Natural killer cell (primary cell): Measurements from ENCODE around the gene SBK1. TPM values are rescaled to one million over a fixed set of nuclear protein-coding genes. Genes with fewer than 3 reads are reported as not detected.
A peak's percentile ranks its signal among the peaks of the same experiment; 100 is the strongest.

Experiments used
- ATAC-seq, 3 donors: fragments of 150-1000 bp in 2 of 3; fragments of 200-7000 bp in 1 of 3; cut with Tn5 transposase; 1 replicate in 1 of 3; 2 replicates in 2 of 3; pipeline ENCODE4 v1.10.0; 2021; ENCODE audit warnings: mild to moderate bottlenecking in 2 of 3, moderate library complexity in 2 of 3
- DNase-seq, 2 donors: peaks; one replicate each; pipeline versions ENCODE4 v3.0.0 to v3.0.0-alpha.2; 2013 to 2021; ENCODE audit warnings: mixed read lengths in 1 of 2
- H3K27ac ChIP-seq: one replicate; pipeline ENCODE4 v1.5.1; 2013; ENCODE audit warnings: mild to moderate bottlenecking, low read length
- H3K27me3 ChIP-seq: one replicate; pipeline ENCODE4 v1.6.1; 2013; ENCODE audit warnings: low read length; ENCODE audit not compliant: control insufficient read depth, insufficient read depth
- H3K36me3 ChIP-seq: one replicate; pipeline ENCODE4 v1.6.1; 2013; ENCODE audit warnings: low read length; ENCODE audit not compliant: control insufficient read depth, insufficient read depth
- H3K4me1 ChIP-seq: one replicate; pipeline ENCODE4 v1.6.1; 2013; ENCODE audit warnings: low read length; ENCODE audit not compliant: control insufficient read depth, insufficient read depth
- H3K4me3 ChIP-seq: one replicate; pipeline ENCODE4 v1.5.1; 2013; ENCODE audit warnings: low read length
- H3K9me3 ChIP-seq: one replicate; pipeline ENCODE4 v1.6.1; 2013; ENCODE audit warnings: low read length; ENCODE audit not compliant: control insufficient read depth, insufficient read depth
- H3K27ac Mint-ChIP-seq, 2 donors: one replicate each; pipeline ENCODE4 v1.8.0; 2022; ENCODE audit warnings: mild to moderate bottlenecking in 2 of 2, mixed read lengths in 2 of 2, moderate library complexity in 1 of 2
- H3K27me3 Mint-ChIP-seq, 2 donors: one replicate each; pipeline ENCODE4 v1.8.0; 2022; ENCODE audit warnings: low read depth in 2 of 2, mixed read lengths in 2 of 2
- H3K36me3 Mint-ChIP-seq: one replicate; pipeline ENCODE4 v1.8.0; 2022; ENCODE audit warnings: mixed read lengths
- H3K4me1 Mint-ChIP-seq, 2 donors: one replicate each; pipeline ENCODE4 v1.8.0; 2022; ENCODE audit warnings: mixed read lengths in 2 of 2
- H3K4me3 Mint-ChIP-seq: one replicate; pipeline ENCODE4 v1.8.0; 2022; ENCODE audit warnings: mild to moderate bottlenecking, moderate library complexity, mixed read lengths
- H3K9me3 Mint-ChIP-seq, 2 donors: one replicate each; pipeline ENCODE4 v1.8.0; 2022; ENCODE audit warnings: mixed read lengths in 2 of 2
- CTCF ChIP-seq: fragments of 200-600 bp; IDR thresholded peaks from one replicate; pipeline ENCODE4 v1.8.0; 2022; ENCODE audit warnings: antibody characterized with exemption
- WGBS: methylation state at CpG from one replicate; pipeline ENCODE4 v1.1.7; 2013; ENCODE audit warnings: missing lambda C conversion rate; ENCODE audit not compliant: insufficient coverage; 5-methylcytosine and 5-hydroxymethylcytosine counted together
- intact Hi-C: fragments of 100-400 bp; cut with micrococcal nuclease; formaldehyde crosslinking; loops from one replicate; pipeline ENCODE4 v1.14.2; 2022
- total RNA-seq, 4 donors: library from RNA; stranded (reverse); fragments of 120-200 nt in 1 of 4; gene quantifications; one replicate each; pipeline versions ENCODE4 v1.2.3 to v1.2.4, GENCODE V29; 2013 to 2022

SBK1 gene
- total RNA-seq, 3 donors from 2014 or later (not counting 1 experiment from before 2014, with no cell fraction given): 59.3 to 60.9 (median 59.8) TPM

- H3K4me1 Mint-ChIP-seq: peaks cover 8 to 10% of the 10 kb centered on the region in 2 donors
Measured at GRCh38 chr16:28261942-28262341, 30.4 kb upstream of the SBK1 start.

GRCh38 chr16:28263305-28263704, 29.0 kb upstream of the SBK1 start:
- H3K27ac Mint-ChIP-seq: no peak overlapping the region
- no peak overlapping the region for H3K27ac ChIP-seq
- no peaks in the 10 kb centered on the region for H3K36me3 ChIP-seq
- no peak for TF ChIP-seq CTCF
- no peak overlapping the region for H3K4me3 Mint-ChIP-seq
- WGBS: 73% methylated on average over 6 of the region's 7 CpGs
- intact Hi-C loops: no loop called here
- H3K4me1 ChIP-seq: peaks cover 39% of the 10 kb centered on the region
- no peak overlapping the region for H3K4me3 ChIP-seq
- H3K36me3 Mint-ChIP-seq: no peaks in the 10 kb centered on the region
- no peaks in the 10 kb centered on the region for H3K9me3 ChIP-seq
- ATAC-seq (no peak), DNase-seq (no peak)
- peaks cover 12 to 20% of the 10 kb centered on the region in 2 donors for H3K27me3 Mint-ChIP-seq
- peaks cover 5% of the 10 kb centered on the region for H3K27me3 ChIP-seq
- no peaks in the 10 kb centered on the region for H3K9me3 Mint-ChIP-seq
- peaks cover 8 to 10% of the 10 kb centered on the region in 2 donors for H3K4me1 Mint-ChIP-seq

More at GRCh38 chr16:28261942-28262341, 30.4 kb upstream of the SBK1 start:
- H3K9me3 ChIP-seq: no peaks in the 10 kb centered on the region
- Mint-ChIP-seq H3K36me3 (no peaks in the 10 kb centered on the region), H3K27me3 (peaks cover 12 to 20% of the 10 kb centered on the region in 2 donors), H3K27ac (no peak overlapping the region), H3K4me3 (no peak overlapping the region), H3K9me3 (no peaks in the 10 kb centered on the region)
- no peak overlapping the region for H3K4me3 ChIP-seq
- no peaks in the 10 kb centered on the region for H3K36me3 ChIP-seq
- DNase-seq (no peak), ATAC-seq (no peak)
- intact Hi-C loops: no loop called here
- H3K27me3 ChIP-seq: peaks cover 5% of the 10 kb centered on the region
- H3K27ac ChIP-seq: no peak overlapping the region
- H3K4me1 ChIP-seq: peaks cover 41% of the 10 kb centered on the region
- no peak for TF ChIP-seq CTCF
- WGBS: 70% methylated on average over 4 of the region's 4 CpGs

- Histone ChIP-seq H3K4me3 (no peak overlapping the region), H3K9me3 (no peaks in the 10 kb centered on the region), H3K27me3 (peaks cover 5% of the 10 kb centered on the region), H3K4me1 (peaks cover 26% of the 10 kb centered on the region), H3K27ac (no peak overlapping the region), H3K36me3 (no peaks in the 10 kb centered on the region)
- ATAC-seq: no peak
- Mint-ChIP-seq H3K9me3 (no peaks in the 10 kb centered on the region), H3K27me3 (peaks cover 10 to 20% of the 10 kb centered on the region in 2 donors), H3K27ac (no peak overlapping the region), H3K4me3 (no peak overlapping the region), H3K4me1 (peaks cover 3 to 5% of the 10 kb centered on the region in 2 donors), H3K36me3 (no peaks in the 10 kb centered on the region)
- DNase-seq: no peak
- WGBS: 57% methylated on average over 14 of the region's 14 CpGs
- intact Hi-C loops: no loop called here
- TF ChIP-seq CTCF: no peak
Measured at GRCh38 chr16:28264656-28265055, 27.7 kb upstream of the SBK1 start.

GRCh38 chr16:28265822-28266221, 26.5 kb upstream of the SBK1 start:
- Mint-ChIP-seq H3K9me3 (no peaks in the 10 kb centered on the region), H3K4me3 (no peak overlapping the region), H3K36me3 (no peaks in the 10 kb centered on the region), H3K27ac (no peak overlapping the region), H3K4me1 (no peaks in the 10 kb centered on the region), H3K27me3 (peaks cover 9 to 20% of the 10 kb centered on the region in 2 donors)
- no peaks in the 10 kb centered on the region for H3K36me3 ChIP-seq
- peaks cover 14% of the 10 kb centered on the region for H3K4me1 ChIP-seq
- intact Hi-C loops: no loop called here
- H3K4me3 ChIP-seq: no peak overlapping the region
- H3K27ac ChIP-seq: no peak overlapping the region
- no peak for TF ChIP-seq CTCF
- peak in 1 of 2 donors; percentile 19 for DNase-seq
- no peak for ATAC-seq
- peaks cover 2% of the 10 kb centered on the region for H3K27me3 ChIP-seq
- 91% methylated on average over 5 of the region's 5 CpGs for WGBS
- H3K9me3 ChIP-seq: no peaks in the 10 kb centered on the region
